ENCODE data around the gene TRIM71. TPM values are rescaled to one million over a fixed set of nuclear protein-coding genes. Genes with fewer than 3 reads are reported as not detected.

The TRIM71 gene
- total and polyA plus RNA-seq, 2 of the 13 experiments (the other 11 are each of a cell fraction or from before 2014, with no cell fraction given) = 21.7 to 76.9 TPM

DNA sequence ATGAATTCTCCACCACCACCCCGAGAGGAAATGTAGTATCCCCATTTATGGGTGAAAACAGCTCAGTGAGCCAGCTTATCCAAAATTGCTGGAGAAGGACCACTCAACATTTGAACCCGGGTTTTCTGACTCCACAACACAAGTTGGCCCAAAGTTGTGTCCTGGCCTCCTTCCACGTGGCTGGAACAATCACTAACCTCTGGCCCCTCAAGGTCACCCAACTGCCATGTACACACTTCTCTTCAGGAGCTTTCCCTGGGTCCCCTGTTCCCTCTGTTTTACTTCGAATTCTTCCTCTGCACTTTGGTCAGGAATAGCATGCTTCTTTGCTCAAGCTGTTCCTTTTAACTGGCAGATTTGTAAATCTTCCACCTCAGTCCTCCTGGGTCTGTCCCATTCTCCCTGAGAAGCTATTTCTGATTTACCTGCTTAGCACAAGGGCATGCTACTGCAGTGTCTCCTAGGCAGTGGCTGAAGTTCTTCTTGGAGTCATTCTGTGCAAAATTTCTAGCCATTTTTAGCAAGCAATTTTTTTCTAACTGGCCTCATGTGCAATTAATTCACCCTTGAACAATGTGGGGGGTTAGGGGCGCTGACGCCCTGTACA lies 39.2 kb downstream of the TRIM71 start (continued):
- TF ChIP-seq REST (IDR thresholded peaks at IDR 0.05; ENCODE audit: borderline replicate concordance in 1 of 2, low read depth in 1 of 2, low read length in 2 of 2) (peak in 1 of 2 experiments; percentile 65; a peak in 2 of 4 replicates), FOXO1 (CRISPR knock-in tag; IDR thresholded peaks at IDR 0.05) (peak; percentile 56; the same call in 1 of the 2 replicates), ETV5 (CRISPR knock-in tag; IDR thresholded peaks at IDR 0.05; ENCODE audit: borderline replicate concordance) (peak; percentile 31; the same call in 1 of the 2 replicates), ESRRA (CRISPR knock-in tag; IDR thresholded peaks at IDR 0.05; ENCODE audit: low read depth) (peak; percentile 94; the same call in 1 of the 2 replicates), TBX2 (CRISPR knock-in tag; IDR thresholded peaks at IDR 0.05; ENCODE audit: borderline replicate concordance) (peak; percentile 78), STAT5B (CRISPR knock-in tag; IDR thresholded peaks at IDR 0.05) (no peak), CC2D1A (CRISPR knock-in tag; IDR thresholded peaks at IDR 0.05) (no peak), SNAPC5 (CRISPR knock-in tag; IDR thresholded peaks at IDR 0.05; ENCODE audit: borderline replicate concordance) (no peak), ZNF580 (CRISPR knock-in tag; IDR thresholded peaks at IDR 0.05; ENCODE audit: borderline replicate concordance, low read depth) (no peak), RERE (CRISPR knock-in tag; IDR thresholded peaks at IDR 0.05; ENCODE audit: low read depth) (peak; percentile 61; the same call in 1 of the 2 replicates), ZFX (CRISPR knock-in tag; IDR thresholded peaks at IDR 0.05; ENCODE audit: low read depth) (peak; percentile 45; the same call in 1 of the 2 replicates), USF2 (IDR thresholded peaks at IDR 0.05; ENCODE audit: low read depth, low read length) (no peak), USF2 (CRISPR knock-in tag; IDR thresholded peaks at IDR 0.05; ENCODE audit: borderline replicate concordance) (no peak)
- TF ChIP-seq, protein P1, sequence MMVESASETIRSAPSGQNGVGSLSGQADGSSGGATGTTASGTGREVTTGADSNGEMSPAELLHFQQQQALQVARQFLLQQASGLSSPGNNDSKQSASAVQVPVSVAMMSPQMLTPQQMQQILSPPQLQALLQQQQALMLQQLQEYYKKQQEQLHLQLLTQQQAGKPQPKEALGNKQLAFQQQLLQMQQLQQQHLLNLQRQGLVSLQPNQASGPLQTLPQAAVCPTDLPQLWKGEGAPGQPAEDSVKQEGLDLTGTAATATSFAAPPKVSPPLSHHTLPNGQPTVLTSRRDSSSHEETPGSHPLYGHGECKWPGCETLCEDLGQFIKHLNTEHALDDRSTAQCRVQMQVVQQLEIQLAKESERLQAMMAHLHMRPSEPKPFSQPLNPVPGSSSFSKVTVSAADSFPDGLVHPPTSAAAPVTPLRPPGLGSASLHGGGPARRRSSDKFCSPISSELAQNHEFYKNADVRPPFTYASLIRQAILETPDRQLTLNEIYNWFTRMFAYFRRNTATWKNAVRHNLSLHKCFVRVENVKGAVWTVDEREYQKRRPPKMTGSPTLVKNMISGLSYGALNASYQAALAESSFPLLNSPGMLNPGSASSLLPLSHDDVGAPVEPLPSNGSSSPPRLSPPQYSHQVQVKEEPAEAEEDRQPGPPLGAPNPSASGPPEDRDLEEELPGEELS (CRISPR knock-in tag; IDR thresholded peaks at IDR 0.05) = peak; percentile 54; the same call in 1 of the 2 replicates

Measured in HepG2 (cell line).